Right cardiac atrium (tissue), 5 donors: ENCODE data around the gene MRPL14. TPM values are rescaled to one million over a fixed set of nuclear protein-coding genes. Genes with fewer than 3 reads are reported as not detected.

Source experiments
- ATAC-seq, 2 donors: fragments of 200-7000 bp; cut with Tn5 transposase; one replicate each; pipeline versions ENCODE4 v1.8.0 to v1.9.1; 2020; ENCODE audit warnings: moderate library complexity in 2 of 2, mild to moderate bottlenecking in 1 of 2
- DNase-seq, 3 donors: peaks; one replicate each; pipeline ENCODE4 v3.0.0-alpha.2; 2020
- H3K27ac ChIP-seq: one replicate; pipeline ENCODE4 v1.5.1; 2013; ENCODE audit warnings: mild to moderate bottlenecking, low read length, control low read depth, moderate library complexity
- H3K27me3 ChIP-seq: one replicate; pipeline ENCODE4 v1.6.1; 2013; ENCODE audit not compliant: control insufficient read depth, insufficient read depth
- H3K4me1 ChIP-seq: one replicate; pipeline ENCODE4 v1.6.1; 2013; ENCODE audit warnings: low read length; ENCODE audit not compliant: control insufficient read depth, insufficient read depth
- H3K4me3 ChIP-seq: one replicate; pipeline ENCODE4 v1.5.1; 2013; ENCODE audit warnings: low read length, control low read depth
- H3K9me3 ChIP-seq: one replicate; pipeline ENCODE4 v1.6.1; 2013; ENCODE audit warnings: low read length; ENCODE audit not compliant: control insufficient read depth
- WGBS: extraction: QIAGEN DNeasy Blood & Tissue Kit; methylation state at CpG from one replicate; pipeline ENCODE4 v1.1.7; 2013; 5-methylcytosine and 5-hydroxymethylcytosine counted together
- intact Hi-C, 4 donors: fragments of 100-400 bp; cut with DNase I; formaldehyde crosslinking; loops; one replicate each; pipeline versions ENCODE4 v1.11.0 to v1.14.0; 2022 to 2023
- polyA plus RNA-seq: library from polyadenylated mRNA; stranded (reverse); fragments of 200-250 nt; gene quantifications from one replicate; pipeline ENCODE4 v1.2.3, GENCODE V29; 2013
- total RNA-seq, 4 donors: library from RNA; stranded (reverse); fragmentation: NEBNext Ultra II Directional; extraction: Animal tissue kit (Norgen Biotek cat#: 25700); gene quantifications; one replicate each; pipeline ENCODE4 v1.2.1, GENCODE V29; 2021
- donor health status: healthy with polysubstance abuse.
- donor health status: DM: no; HTN: yes; CAD: no.
- donor health status: DM: no; HTN: no; CAD: no.
- donor health status: DM: no; HTN: yes; CAD: no; lungs with severe emphysema.
- donor health status: DM: yes; HTN: yes; CAD: no.

The MRPL14 gene
- total and polyA plus RNA-seq, 5 donors = 31.0 to 44.7 (median 37.4) TPM

- WGBS = 95% methylated on average over 6 of the region's 6 CpGs
- ATAC-seq = no peak
Observed at GRCh38 chr6:44078219-44078826, 48.9 kb downstream of the MRPL14 start.

GRCh38 chr6:44077214-44077946 is 49.9 kb downstream of the MRPL14 start:
- Histone ChIP-seq H3K4me1 (peaks cover 14% of the 10 kb centered on the region), H3K27ac (no peak overlapping the region), H3K9me3 (no peaks in the 10 kb centered on the region), H3K27me3 (no peaks in the 10 kb centered on the region), H3K4me3 (no peak overlapping the region)
- DNase-seq (no peak), ATAC-seq (no peak)
- 88% methylated on average over 8 of the region's 8 CpGs for WGBS
- intact Hi-C loops = loop anchor here (5.0 to 10.0 kb wide), 6 partner anchors 70 to 410 kb away; no protein-coding TSS in a partner anchor

More at GRCh38 chr6:44078219-44078826, 48.9 kb downstream of the MRPL14 start:
- Histone ChIP-seq H3K4me1 (peaks cover 9% of the 10 kb centered on the region), H3K9me3 (no peaks in the 10 kb centered on the region), H3K4me3 (no peak overlapping the region), H3K27ac (no peak overlapping the region), H3K27me3 (no peaks in the 10 kb centered on the region)
- intact Hi-C loops = loop anchor here (2.0 to 10.0 kb wide), 7 partner anchors 71 to 411 kb away; no protein-coding TSS in a partner anchor
- no peak for DNase-seq

- Histone ChIP-seq H3K4me1 (peaks cover 14% of the 10 kb centered on the region), H3K27me3 (no peaks in the 10 kb centered on the region), H3K4me3 (no peak overlapping the region), H3K9me3 (no peaks in the 10 kb centered on the region), H3K27ac (peak overlapping the region; percentile 11)
- peak; percentile 76 to 92 (median 91) for DNase-seq
- intact Hi-C loops = loop anchor here (5.0 to 10.0 kb wide), 6 partner anchors 69 to 409 kb away; no protein-coding TSS in a partner anchor
- peak in 1 of 2 donors; percentile 6 for ATAC-seq
- WGBS = 11% methylated on average over 49 of the region's 49 CpGs
Observed at GRCh38 chr6:44076356-44077213, 50.7 kb downstream of the MRPL14 start.

- H3K27ac ChIP-seq = peak overlapping the region; percentile 28
- no peak overlapping the region for H3K4me3 ChIP-seq
- 94% methylated on average over 2 of the region's 2 CpGs for WGBS
- no peaks in the 10 kb centered on the region for H3K9me3 ChIP-seq
- DNase-seq (peak in 1 of 3 donors; percentile 61), ATAC-seq (no peak)
- H3K4me1 ChIP-seq = peaks cover 14% of the 10 kb centered on the region
- H3K27me3 ChIP-seq = no peaks in the 10 kb centered on the region
- intact Hi-C loops = loop anchor here (2.0 to 10.0 kb wide), 8 partner anchors 68 to 408 kb away; partner anchors contain the start of gene VEGFA (in 1 of the 4)
Observed at GRCh38 chr6:44075647-44076355, 51.5 kb downstream of the MRPL14 start.

DNA sequence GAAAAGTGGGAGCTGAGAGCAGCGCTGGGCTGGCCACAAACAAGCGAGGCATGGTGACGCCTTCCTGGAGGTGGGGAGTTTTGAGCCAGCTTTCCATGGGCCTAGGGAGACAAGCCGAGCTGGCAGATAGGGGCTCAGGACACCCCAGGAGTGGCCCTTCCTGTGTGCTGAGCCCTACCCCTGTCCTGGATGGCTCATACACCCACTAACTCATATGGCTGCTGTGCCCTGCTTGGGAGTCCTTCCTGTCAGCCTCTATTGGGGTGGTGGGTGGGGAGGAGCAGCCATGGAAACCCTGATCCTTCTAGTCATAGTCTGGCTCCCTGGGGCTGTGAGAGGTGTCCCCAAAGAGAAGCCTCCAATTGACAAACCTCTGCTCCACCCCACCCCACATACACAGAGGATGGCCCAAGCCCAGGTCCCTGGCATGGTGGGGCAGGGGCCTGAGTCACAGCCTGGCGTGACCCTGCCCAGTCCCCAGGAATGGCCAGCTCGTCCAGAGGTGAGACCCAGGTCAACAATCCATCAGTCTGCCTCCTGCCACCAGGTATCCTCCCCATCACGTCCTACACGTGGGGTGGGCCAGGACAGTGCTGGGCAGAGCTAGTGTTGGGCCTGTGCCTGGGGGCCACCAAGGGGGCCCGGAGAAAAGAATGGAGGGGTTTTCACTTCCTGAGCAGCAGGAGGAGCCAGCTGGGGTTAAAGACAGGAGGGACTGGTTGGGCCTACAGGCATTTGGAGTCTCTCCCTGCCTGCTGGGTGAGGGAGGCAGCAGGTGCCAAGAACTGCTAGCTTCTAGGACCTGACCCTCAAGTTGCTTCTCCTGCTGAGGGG is 52.2 kb downstream of the MRPL14 start:
- peak; percentile 2 to 10 for ATAC-seq
- no peaks in the 10 kb centered on the region for H3K27me3 ChIP-seq
- peak overlapping the region; percentile 39 for H3K27ac ChIP-seq
- H3K4me3 ChIP-seq = no peak overlapping the region
- intact Hi-C loops = loop anchor here (2.0 to 10.0 kb wide), 9 partner anchors 68 to 408 kb away; partner anchors contain the start of gene VEGFA (in 1 of the 4)
- DNase-seq = peak in 1 of 3 donors; percentile 59
- 45% methylated on average over 9 of the region's 9 CpGs for WGBS
- H3K4me1 ChIP-seq = peaks cover 14% of the 10 kb centered on the region
- H3K9me3 ChIP-seq = no peaks in the 10 kb centered on the region

DNA sequence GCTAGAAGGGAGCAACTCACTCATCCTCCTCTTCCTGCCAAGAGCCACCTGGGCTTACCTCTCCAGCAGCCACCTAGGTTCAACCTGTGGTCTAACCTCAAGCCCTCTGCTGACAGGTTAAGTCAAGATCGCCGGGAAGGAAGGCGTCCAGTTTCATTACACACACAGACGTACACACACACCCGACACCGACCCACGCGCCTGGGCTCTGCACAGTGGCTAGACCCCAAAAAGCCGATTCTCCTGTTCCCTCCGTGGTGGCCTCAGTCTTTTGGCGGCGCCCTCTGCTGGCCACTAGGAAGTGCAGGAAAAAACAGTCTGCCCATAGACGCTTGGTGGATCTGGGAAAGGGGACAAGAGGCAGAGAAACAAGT is 52.8 kb downstream of the MRPL14 start:
- peak; percentile 80 to 90 (median 90) for DNase-seq
- intact Hi-C loops = loop anchor here (2.0 to 10.0 kb wide), 4 partner anchors 70 to 350 kb away; partner anchors contain the start of gene VEGFA (in 1 of the 4)
- no peak overlapping the region for H3K4me3 ChIP-seq
- WGBS = 0% methylated on average over 13 of the region's 13 CpGs
- peak overlapping the region; percentile 69 for H3K27ac ChIP-seq
- H3K27me3 ChIP-seq = no peaks in the 10 kb centered on the region
- peak; percentile 61 to 67 for ATAC-seq
- peaks cover 14% of the 10 kb centered on the region for H3K4me1 ChIP-seq
- H3K9me3 ChIP-seq = no peaks in the 10 kb centered on the region

DNA sequence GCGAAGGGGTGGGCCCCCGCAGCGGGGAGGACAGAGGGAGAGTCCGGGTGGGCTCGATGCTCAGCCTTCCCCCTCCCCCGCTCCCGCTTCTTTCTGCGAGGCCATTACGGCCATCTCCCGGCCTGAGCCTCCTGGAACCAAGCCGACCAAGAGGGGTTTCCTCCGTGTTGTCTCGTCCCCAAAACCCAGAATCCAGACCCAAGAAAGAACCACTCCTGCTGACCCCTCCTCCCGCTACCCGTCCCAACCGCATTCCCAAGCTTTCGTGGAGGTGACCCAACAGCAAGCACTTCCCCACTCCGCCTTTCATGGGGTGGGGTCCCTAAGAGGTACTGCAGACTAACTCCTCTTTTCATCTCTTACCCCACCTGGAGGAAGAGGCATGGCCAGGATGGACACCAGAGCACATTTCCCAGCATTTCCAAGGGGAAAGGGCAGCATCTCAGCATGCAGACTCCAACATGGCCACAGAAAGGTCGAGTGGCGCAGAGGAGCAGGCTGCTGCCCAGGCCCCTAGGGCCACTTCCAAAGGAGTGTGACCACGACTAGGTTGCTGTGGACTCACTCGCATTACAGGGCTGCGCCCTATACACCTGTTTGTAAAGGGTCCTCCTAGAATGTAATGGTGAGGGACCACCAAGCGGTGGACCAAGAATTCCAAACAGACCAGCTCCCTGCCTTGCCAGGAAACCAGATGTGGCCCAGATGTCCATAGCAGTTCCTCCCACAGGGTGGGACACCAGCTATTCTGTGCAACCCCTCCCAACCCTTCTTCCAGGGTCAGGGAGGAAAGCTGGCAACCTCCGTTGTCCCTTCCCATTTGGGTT is 53.4 kb downstream of the MRPL14 start:
- H3K27me3 ChIP-seq = no peaks in the 10 kb centered on the region
- 17% methylated on average over 25 of the region's 25 CpGs for WGBS
- ATAC-seq = peak; percentile 10 to 40

GRCh38 chr6:44072959-44073611 is 54.2 kb downstream of the MRPL14 start:
- peak overlapping the region; percentile 67 for H3K4me3 ChIP-seq
- ATAC-seq (peak; percentile 67 to 71), DNase-seq (peak; percentile 90 to 95 (median 95))
- 3% methylated on average over 55 of the region's 55 CpGs for WGBS
- peaks cover 14% of the 10 kb centered on the region for H3K4me1 ChIP-seq
- no peaks in the 10 kb centered on the region for H3K9me3 ChIP-seq
- H3K27ac ChIP-seq = peak overlapping the region; percentile 93
- intact Hi-C loops = loop anchor here in 3 of 4 donors (5.0 to 10.0 kb wide), 2 partner anchors 68 to 121 kb away; no protein-coding TSS in a partner anchor
- H3K27me3 ChIP-seq = no peaks in the 10 kb centered on the region

More for the DNA sequence above, 53.4 kb downstream of the MRPL14 start:
- Histone ChIP-seq H3K27ac (peak overlapping the region; percentile 69), H3K9me3 (no peaks in the 10 kb centered on the region), H3K4me3 (peak overlapping the region; percentile 67), H3K4me1 (peaks cover 14% of the 10 kb centered on the region)
- intact Hi-C loops = loop anchor here (2.0 to 10.0 kb wide), 4 partner anchors 69 to 349 kb away; partner anchors contain the start of gene VEGFA (in 1 of the 4)
- DNase-seq = peak in 2 of 3 donors; percentile 63 to 67
